Fibroblast of lung (primary cell): ENCODE data around the gene LEUTX.

Experiments
- CTCF ChIP-seq, 2 donors: IDR thresholded peaks in 1 of 2; conservative IDR thresholded peaks in 1 of 2; 1 replicate in 1 of 2; 2 replicates in 1 of 2; pipeline ENCODE4 v1.5.1; 2011 to 2012; ENCODE audit warnings: low read length in 2 of 2, control low read depth in 1 of 2, inconsistent platforms in 1 of 2, low read depth in 1 of 2, mild to moderate bottlenecking in 1 of 2
- EZH2 ChIP-seq: IDR thresholded peaks from 2 replicates; pipeline ENCODE4 v1.5.1; 2012; ENCODE audit warnings: low read length, control low read depth, mild to moderate bottlenecking; ENCODE audit errors: missing control alignments

- TF ChIP-seq EZH2 (no peak), CTCF (conservative IDR thresholded peaks at IDR 0.05 in 1 of 2, IDR thresholded peaks at IDR 0.05 in 1 of 2; ENCODE audit: low read depth in 1 of 2, low read length in 2 of 2) (no peak)
Observed at GRCh38 chr19:39745643-39746042, 33.0 kb upstream of the LEUTX start.
